ENCODE results near the gene CNOT6.

- TF ChIP-seq SUZ12 (IDR thresholded peaks at IDR 0.05; ENCODE audit: extremely low read depth, insufficient read depth, insufficient read length), result no peak
- TF ChIP-seq YY1 (IDR thresholded peaks at IDR 0.05; ENCODE audit: insufficient read depth, insufficient read length), result no peak
- no peak for TF ChIP-seq ZNF274 (IDR thresholded peaks at IDR 0.05; ENCODE audit: low read depth, low read length)
Measured at GRCh38 chr5:180580681-180581080, 86.5 kb downstream of the CNOT6 start.

Measured in NT2/D1 (cell line).